ENCODE data around the gene HOOK1. TPM values are rescaled to one million over a fixed set of nuclear protein-coding genes. Genes with fewer than 3 reads are reported as not detected.
A peak's percentile ranks its signal among the peaks of the same experiment; 100 is the strongest.
"Not testable (repeated sequence)": the region's sequence is repeated elsewhere in the genome, so short reads cannot be mapped to it uniquely, and the experiment has no call there.

Gene HOOK1
- total RNA-seq, 2 experiments from 2014 or later, result 8.6 to 11.1 TPM

- Mint-ChIP-seq H3K4me3 (no peak overlapping the region), H3K27me3 (no peaks in the 10 kb centered on the region), H3K27ac (no peak overlapping the region), H3K9me3 (no peaks in the 10 kb centered on the region), H3K4me1 (no peaks in the 10 kb centered on the region), H3K36me3 (peaks cover 5% of the 10 kb centered on the region)
- DNase-seq (no peak), ATAC-seq (ENCODE audit: low read depth) (no peak)
- POLR2A ChIA-PET, result no interaction called here
These were observed 30.3 kb downstream of the HOOK1 start for GRCh38 chr1:59845091-59845490.

DNA sequence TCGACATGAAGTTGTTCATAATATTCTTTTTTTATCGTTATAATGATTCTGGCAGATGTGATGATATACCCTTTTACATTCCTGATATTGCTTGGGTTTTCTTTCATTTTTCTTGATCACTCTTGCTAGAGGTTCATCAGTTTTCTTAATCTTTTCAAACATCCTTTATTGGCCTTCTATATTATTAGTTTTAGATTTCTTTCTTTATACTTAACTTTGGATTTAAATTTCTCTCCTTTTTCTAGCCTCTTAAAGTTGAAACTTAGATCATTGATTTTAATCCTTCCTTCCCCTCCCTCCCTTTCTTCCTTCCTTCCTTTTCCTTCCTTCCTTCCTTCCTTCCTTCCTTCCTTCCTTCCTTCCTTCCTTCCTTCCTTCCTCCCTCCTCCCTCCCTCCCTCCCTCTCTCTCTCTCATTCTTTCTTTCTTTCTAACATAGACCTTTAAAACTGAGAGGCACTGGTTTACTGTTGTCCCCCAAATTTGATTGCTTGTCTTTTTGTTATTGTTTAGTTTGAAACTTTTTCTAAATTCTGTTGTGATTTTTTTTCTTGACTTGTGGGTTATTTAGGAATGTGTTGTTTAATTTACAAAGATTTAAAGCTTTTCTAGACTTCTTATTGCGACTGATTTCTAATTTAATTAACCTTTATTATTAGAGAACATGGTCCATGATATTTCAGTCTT lies 31.6 kb downstream of the HOOK1 start:
- no peak for ATAC-seq (ENCODE audit: low read depth)
- POLR2A ChIA-PET, result no interaction called here

GRCh38 chr1:59846895-59847282 lies 32.1 kb downstream of the HOOK1 start:
- ATAC-seq (ENCODE audit: low read depth), result no peak
- no peaks in the 10 kb centered on the region for H3K4me1 Mint-ChIP-seq
- H3K27me3 Mint-ChIP-seq, result no peaks in the 10 kb centered on the region
- H3K27ac Mint-ChIP-seq, result no peak overlapping the region
- H3K4me3 Mint-ChIP-seq, result no peak overlapping the region
- no peaks in the 10 kb centered on the region for H3K9me3 Mint-ChIP-seq
- POLR2A ChIA-PET, result no interaction called here
- DNase-seq, result no peak
- H3K36me3 Mint-ChIP-seq, result peaks cover 11% of the 10 kb centered on the region

More for the DNA sequence above, 31.6 kb downstream of the HOOK1 start:
- H3K4me3 Mint-ChIP-seq, result no peak overlapping the region
- peaks cover 9% of the 10 kb centered on the region for H3K36me3 Mint-ChIP-seq
- H3K4me1 Mint-ChIP-seq, result no peaks in the 10 kb centered on the region
- no peaks in the 10 kb centered on the region for H3K27me3 Mint-ChIP-seq
- H3K27ac Mint-ChIP-seq, result no peak overlapping the region
- no peak for DNase-seq
- no peaks in the 10 kb centered on the region for H3K9me3 Mint-ChIP-seq

GRCh38 chr1:59852117-59852516 lies 37.4 kb downstream of the HOOK1 start:
- no peak for ATAC-seq (ENCODE audit: low read depth)
- peaks cover 11% of the 10 kb centered on the region for H3K36me3 Mint-ChIP-seq
- H3K27me3 Mint-ChIP-seq, result no peaks in the 10 kb centered on the region
- no peak for DNase-seq
- POLR2A ChIA-PET, result no interaction called here
- H3K4me3 Mint-ChIP-seq, result no peak overlapping the region
- H3K4me1 Mint-ChIP-seq, result no peaks in the 10 kb centered on the region
- peaks cover 3% of the 10 kb centered on the region for H3K9me3 Mint-ChIP-seq
- H3K27ac Mint-ChIP-seq, result no peak overlapping the region

GRCh38 chr1:59855297-59855696 lies 40.5 kb downstream of the HOOK1 start:
- H3K27ac Mint-ChIP-seq; H3K27me3 Mint-ChIP-seq; H3K4me1 Mint-ChIP-seq; ATAC-seq (ENCODE audit: low read depth); DNase-seq; H3K9me3 Mint-ChIP-seq; H3K4me3 Mint-ChIP-seq; POLR2A ChIA-PET; H3K36me3 Mint-ChIP-seq: not testable (repeated sequence)

DNA sequence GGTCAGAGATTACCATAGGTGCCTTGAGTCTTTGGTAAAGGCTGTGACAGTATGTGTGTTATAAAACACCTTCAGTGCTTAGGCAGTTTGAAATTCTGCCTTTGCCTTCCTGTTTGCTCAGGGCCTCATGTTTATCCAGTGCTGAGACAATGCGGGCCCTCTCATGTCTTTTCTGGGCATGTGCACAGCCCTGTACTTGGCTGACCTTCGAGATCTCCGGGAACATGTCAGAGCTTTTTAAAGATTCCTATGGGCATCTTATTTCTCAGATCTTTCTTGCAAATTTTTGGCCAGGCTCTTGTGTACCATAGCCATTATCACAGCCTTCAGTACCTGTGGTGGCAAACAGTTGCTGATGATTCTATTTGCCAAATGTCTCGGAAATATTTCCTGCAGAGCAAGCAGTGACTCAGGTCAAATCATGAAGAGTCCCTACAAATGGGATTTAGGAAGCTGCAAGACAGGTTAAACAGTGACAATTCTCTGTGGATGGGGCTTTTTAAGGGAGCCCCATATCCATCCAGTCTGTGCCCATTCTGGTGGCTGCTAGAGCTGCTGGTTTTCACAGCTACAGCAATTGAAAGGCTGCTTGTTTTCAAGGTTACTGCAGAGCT lies 42.1 kb downstream of the HOOK1 start:
- POLR2A ChIA-PET, result no interaction called here
- ATAC-seq (ENCODE audit: low read depth) (no peak), DNase-seq (no peak)
- H3K9me3 Mint-ChIP-seq, result peaks cover 3% of the 10 kb centered on the region
- H3K4me1 Mint-ChIP-seq, result no peaks in the 10 kb centered on the region
- H3K36me3 Mint-ChIP-seq, result peaks cover 6% of the 10 kb centered on the region
- no peaks in the 10 kb centered on the region for H3K27me3 Mint-ChIP-seq
- H3K27ac Mint-ChIP-seq, result no peak overlapping the region
- no peak overlapping the region for H3K4me3 Mint-ChIP-seq

DNA sequence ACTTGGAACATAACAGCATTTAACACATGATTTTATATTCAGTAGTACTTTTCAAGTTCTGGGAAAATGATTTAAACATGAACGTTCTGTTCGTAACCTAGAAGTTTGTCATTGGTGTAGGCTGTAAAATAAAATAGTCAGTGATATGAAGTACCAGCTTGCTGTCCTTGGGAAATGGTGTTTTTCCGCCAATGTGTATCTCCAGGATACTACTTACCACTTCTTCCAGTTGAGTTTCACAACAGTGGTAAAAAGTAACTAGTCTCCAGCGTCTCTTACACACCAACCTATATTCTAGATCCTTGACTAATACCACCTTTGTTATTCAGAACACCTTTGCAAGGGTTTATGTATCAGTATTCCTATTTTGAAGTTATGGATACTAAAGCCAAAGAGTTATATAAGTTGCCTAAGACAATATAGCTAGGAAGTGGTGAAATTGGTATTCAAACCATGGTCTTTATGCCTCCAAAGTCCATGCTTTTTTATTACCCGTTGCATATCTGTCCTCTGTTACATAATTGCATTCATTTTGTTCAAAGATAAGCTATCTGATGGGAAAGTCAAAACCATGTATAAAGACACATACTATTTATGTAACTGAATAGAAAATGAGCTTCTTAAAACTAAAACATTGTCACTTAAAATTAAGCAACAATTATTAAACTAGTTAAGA lies 43.1 kb downstream of the HOOK1 start:
- Mint-ChIP-seq H3K4me1 (no peaks in the 10 kb centered on the region), H3K27me3 (no peaks in the 10 kb centered on the region), H3K9me3 (peaks cover 3% of the 10 kb centered on the region)

GRCh38 chr1:59866462-59866861 lies 51.7 kb downstream of the HOOK1 start:
- no peak overlapping the region for H3K4me3 Mint-ChIP-seq
- no peaks in the 10 kb centered on the region for H3K27me3 Mint-ChIP-seq
- no peaks in the 10 kb centered on the region for H3K4me1 Mint-ChIP-seq
- no peak for DNase-seq
- H3K36me3 Mint-ChIP-seq, result peaks cover 5% of the 10 kb centered on the region
- ATAC-seq (ENCODE audit: low read depth), result no peak
- POLR2A ChIA-PET, result no interaction called here
- H3K9me3 Mint-ChIP-seq, result no peaks in the 10 kb centered on the region
- H3K27ac Mint-ChIP-seq, result no peak overlapping the region

More for the DNA sequence above, 43.1 kb downstream of the HOOK1 start:
- Mint-ChIP-seq H3K36me3 (peaks cover 6% of the 10 kb centered on the region), H3K27ac (no peak overlapping the region), H3K4me3 (no peak overlapping the region)
- DNase-seq, result no peak
- POLR2A ChIA-PET, result no interaction called here
- ATAC-seq (ENCODE audit: low read depth), result no peak

DNA sequence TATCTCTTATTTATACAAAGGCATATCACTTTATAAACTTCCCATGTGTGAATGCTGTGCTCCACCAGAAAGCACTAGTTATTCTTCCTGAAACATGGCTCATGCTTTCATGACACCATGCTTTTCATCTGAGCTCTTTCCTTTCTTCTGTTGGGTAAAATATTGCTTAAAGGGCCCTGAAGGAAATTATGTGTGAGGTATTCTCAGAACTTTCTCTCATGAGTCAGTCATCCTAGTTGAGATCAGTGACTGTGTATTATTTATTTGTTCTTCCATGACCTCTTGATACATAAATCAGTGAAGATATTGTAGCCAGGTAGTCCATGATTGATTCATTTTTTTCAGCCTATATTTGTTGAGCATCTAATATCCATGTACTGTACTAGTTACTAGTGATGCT lies 57.0 kb downstream of the HOOK1 start:
- DNase-seq, result no peak
- no peaks in the 10 kb centered on the region for H3K4me1 Mint-ChIP-seq
- H3K27ac Mint-ChIP-seq, result no peak overlapping the region
- no peak overlapping the region for H3K4me3 Mint-ChIP-seq
- ATAC-seq (ENCODE audit: low read depth), result no peak
- peaks cover 10% of the 10 kb centered on the region for H3K36me3 Mint-ChIP-seq
- no peaks in the 10 kb centered on the region for H3K27me3 Mint-ChIP-seq
- H3K9me3 Mint-ChIP-seq, result no peaks in the 10 kb centered on the region
- POLR2A ChIA-PET, result no interaction called here

DNA sequence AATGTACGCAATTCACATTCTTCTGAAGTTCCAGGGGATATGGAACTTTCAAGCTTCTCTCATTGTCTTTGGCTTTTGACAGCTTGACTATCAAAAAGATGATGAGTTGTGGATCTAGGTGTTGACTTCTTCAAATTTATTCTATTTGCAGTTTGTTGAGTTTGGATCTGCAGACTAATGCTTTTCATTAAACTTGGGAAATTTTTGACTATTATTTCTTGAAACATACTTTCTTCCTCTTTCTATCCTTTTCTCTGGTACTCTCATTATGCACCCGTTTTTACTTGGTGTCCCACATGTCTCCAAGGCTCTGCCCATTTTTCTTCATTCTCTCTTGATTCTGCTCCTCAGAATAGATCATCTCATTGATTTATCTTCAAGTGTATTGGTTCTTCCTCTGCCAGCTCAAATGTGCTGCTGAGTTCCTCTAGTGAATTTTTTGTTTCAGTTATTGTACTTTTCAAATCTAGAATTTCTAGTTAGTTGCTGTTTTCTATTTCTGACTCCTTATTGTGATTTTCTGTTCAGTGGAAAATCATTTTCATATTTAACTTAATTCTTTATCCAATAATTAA lies 62.4 kb downstream of the HOOK1 start:
- H3K27me3 Mint-ChIP-seq, result no peaks in the 10 kb centered on the region
- DNase-seq (no peak), ATAC-seq (ENCODE audit: low read depth) (no peak)
- peaks cover 4% of the 10 kb centered on the region for H3K4me1 Mint-ChIP-seq
- peaks cover 6% of the 10 kb centered on the region for H3K9me3 Mint-ChIP-seq
- POLR2A ChIA-PET, result no interaction called here
- no peak overlapping the region for H3K27ac Mint-ChIP-seq
- H3K36me3 Mint-ChIP-seq, result peaks cover 5% of the 10 kb centered on the region
- no peak overlapping the region for H3K4me3 Mint-ChIP-seq

- POLR2A ChIA-PET, result no interaction called here
- H3K27me3 Mint-ChIP-seq, result no peaks in the 10 kb centered on the region
- H3K9me3 Mint-ChIP-seq, result peaks cover 6% of the 10 kb centered on the region
- no peak overlapping the region for H3K4me3 Mint-ChIP-seq
- ATAC-seq (ENCODE audit: low read depth) (no peak), DNase-seq (no peak)
- H3K27ac Mint-ChIP-seq, result no peak overlapping the region
- peaks cover 8% of the 10 kb centered on the region for H3K36me3 Mint-ChIP-seq
- peaks cover 4% of the 10 kb centered on the region for H3K4me1 Mint-ChIP-seq
These were observed 63.6 kb downstream of the HOOK1 start for GRCh38 chr1:59878370-59878769.

- Mint-ChIP-seq H3K9me3 (peaks cover 6% of the 10 kb centered on the region), H3K4me1 (peaks cover 4% of the 10 kb centered on the region), H3K36me3 (peaks cover 8% of the 10 kb centered on the region), H3K4me3 (no peak overlapping the region), H3K27ac (no peak overlapping the region), H3K27me3 (peaks cover 4% of the 10 kb centered on the region)
- ATAC-seq (ENCODE audit: low read depth), result peak; percentile 60
- DNase-seq, result peak; percentile 47
- POLR2A ChIA-PET, result no interaction called here
These were observed 64.8 kb downstream of the HOOK1 start for GRCh38 chr1:59879574-59879973.

DNA sequence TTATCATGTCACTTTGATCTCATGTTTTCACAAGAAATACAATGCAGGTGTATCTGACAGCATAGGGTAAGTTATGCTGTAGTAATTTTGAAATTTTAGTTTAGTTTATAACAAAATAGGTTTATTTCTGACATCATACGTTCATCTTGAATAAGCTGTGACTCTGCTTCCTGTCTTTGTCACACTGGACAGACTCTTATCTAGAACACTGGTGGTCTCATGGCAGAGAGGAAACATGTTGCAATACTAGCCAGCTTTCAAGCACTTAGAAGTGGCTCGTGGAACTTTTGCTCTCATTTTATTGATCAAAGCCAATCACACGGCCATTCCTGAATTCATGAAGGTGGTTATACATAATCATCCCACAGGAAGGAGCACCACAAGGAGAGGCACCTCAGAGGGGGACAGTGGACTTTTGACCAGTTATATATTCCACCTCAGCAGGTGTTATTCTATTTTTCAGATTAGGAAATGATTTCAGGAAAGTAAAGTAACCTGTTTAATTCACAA lies 65.3 kb downstream of the HOOK1 start:
- H3K9me3 Mint-ChIP-seq, result peaks cover 6% of the 10 kb centered on the region
- POLR2A ChIA-PET, result no interaction called here

DNA sequence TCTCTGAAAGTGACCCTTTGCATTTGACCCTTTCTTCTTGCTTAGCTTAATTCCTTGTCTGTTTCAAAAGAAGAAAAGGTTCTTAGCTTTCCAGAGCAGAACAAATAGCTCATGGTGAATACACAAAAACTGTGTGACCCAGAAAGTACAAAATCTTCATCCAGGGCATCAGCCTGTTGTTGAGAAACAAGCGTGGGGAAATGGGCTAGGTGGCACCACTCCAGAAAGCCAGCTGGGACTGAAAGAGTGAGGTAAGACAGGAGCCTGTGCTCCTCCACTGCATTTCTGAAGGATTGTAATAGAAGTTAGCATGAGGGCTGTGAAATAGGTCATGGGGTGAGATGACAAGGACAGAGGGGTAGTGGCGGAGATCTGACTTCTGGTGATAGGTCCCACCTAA lies 66.0 kb downstream of the HOOK1 start:
- Mint-ChIP-seq H3K9me3 (peaks cover 6% of the 10 kb centered on the region), H3K4me1 (peaks cover 4% of the 10 kb centered on the region), H3K36me3 (peaks cover 8% of the 10 kb centered on the region), H3K27ac (no peak overlapping the region), H3K27me3 (peaks cover 4% of the 10 kb centered on the region), H3K4me3 (no peak overlapping the region)
- ATAC-seq (ENCODE audit: low read depth) (no peak), DNase-seq (no peak)
- POLR2A ChIA-PET, result no interaction called here

More for the DNA sequence above, 65.3 kb downstream of the HOOK1 start:
- Mint-ChIP-seq H3K4me3 (no peak overlapping the region), H3K27me3 (peaks cover 4% of the 10 kb centered on the region), H3K4me1 (peaks cover 4% of the 10 kb centered on the region), H3K36me3 (peaks cover 8% of the 10 kb centered on the region), H3K27ac (no peak overlapping the region)
- DNase-seq (no peak), ATAC-seq (ENCODE audit: low read depth) (no peak)
